Hematopoietic multipotent progenitor cell treated with erythropoietin and hydrocortisone succinate and interleukin-3 and kit ligand, for 15 days (in vitro differentiated cells): Measurements from ENCODE around the gene AHDC1.
"Not testable (repeated sequence)": the region's sequence is repeated elsewhere in the genome, so short reads cannot be mapped to it uniquely, and the experiment has no call there.

Experiments
- DNase-seq: peaks from one replicate; pipeline ENCODE4 v3.0.0-alpha.2; 2015; ENCODE audit warnings: low spot score

Gene AHDC1

DNA sequence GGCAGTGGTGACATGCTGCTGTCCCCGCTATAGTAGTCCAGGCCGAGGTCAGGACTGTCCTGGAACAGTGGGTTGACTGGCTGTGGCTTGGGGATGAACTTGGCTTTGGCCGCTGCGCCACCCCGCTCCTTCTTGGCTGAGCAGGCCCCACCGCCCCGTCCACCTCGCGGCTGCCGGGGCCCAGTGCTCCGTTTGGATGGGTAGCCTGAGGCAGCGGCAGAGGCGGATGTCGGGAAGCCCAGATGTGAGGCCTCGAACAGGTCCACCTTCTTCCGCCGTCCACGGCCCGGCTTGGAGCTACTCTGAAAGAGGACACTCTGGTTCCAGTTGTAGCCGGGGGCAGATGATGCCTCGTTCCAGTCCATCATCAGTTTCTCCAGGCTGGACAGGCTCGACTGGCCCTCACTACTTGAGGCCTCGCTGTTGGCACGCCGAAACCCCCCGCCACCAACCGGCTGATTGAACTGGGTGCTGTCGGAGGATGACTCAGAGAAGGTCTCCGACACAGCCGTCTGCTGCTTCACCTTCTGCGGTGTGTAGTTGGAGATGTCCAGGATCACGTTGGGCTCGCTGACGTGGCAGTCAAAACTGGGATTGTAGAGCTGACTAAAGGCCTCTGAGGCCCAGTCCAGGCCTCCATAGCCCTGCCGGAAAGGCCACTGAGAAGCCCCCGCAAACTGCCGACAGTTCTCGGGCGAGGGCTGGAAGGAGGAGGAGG lies 55.6 kb downstream of the AHDC1 start:
- no peak for DNase-seq

DNA sequence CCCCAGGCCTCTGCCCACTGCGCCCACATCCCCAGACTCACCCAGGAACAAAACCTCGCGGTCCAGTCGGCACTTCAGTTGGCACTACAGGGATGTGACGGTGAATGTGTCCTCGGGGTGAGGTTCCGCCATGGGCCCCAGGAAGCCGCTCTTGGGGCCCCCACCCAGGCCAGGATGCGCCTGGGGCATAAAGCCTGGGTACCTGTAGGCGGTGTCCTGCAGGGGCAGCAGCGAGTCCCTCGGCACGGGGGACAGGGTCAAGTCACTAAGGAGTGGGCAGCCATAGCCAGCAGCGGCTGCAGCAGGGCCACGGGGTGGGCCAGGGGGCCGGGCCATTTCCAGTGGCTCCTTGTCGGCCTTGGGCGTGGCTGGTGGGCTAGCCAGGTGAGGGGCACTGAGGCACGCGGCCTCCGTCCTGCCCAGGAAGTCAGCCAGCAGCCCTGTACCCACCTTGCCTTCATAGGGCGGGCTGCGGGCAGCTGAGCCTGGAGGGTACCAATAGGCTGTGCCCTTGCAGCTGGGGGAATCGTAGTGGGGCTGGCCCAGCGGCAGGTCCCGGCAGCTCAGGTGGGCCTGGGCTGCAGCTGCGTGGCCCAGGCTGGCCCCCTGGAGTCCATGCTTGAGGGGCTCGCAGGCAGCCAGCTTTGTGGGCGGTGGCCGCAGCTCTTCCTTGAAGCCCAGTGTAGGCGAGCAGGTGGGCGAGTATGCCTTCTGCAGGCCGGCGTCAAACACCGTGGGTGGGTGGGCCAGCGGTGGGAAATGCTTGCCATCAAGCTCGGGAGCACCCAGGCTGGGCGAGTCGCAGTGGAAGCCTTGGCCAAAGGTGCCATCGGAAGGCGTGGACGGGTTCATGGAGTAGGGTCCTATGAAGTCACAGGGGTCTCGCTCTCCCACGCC lies 56.5 kb downstream of the AHDC1 start:
- DNase-seq = no peak

DNA sequence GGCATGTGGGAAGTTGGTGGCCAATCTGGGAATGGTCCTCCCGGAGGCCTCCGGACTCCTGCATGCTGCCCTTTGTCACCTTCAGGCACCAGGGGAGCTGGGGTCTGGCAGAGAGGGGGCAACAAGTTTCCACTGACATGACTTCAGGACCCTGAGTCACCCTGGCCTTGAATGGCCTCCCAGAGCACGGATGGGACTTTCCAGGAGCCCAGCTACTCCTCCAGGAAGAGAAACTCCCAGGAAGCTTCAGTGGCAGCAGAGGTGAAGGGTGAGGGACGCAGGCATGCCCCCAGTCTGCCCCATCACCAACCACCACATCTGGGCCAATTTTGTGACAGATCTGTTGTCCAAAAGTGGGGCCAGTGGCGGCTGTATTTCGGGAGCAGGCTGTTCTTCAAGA lies 58.1 kb downstream of the AHDC1 start:
- no peak for DNase-seq

DNA sequence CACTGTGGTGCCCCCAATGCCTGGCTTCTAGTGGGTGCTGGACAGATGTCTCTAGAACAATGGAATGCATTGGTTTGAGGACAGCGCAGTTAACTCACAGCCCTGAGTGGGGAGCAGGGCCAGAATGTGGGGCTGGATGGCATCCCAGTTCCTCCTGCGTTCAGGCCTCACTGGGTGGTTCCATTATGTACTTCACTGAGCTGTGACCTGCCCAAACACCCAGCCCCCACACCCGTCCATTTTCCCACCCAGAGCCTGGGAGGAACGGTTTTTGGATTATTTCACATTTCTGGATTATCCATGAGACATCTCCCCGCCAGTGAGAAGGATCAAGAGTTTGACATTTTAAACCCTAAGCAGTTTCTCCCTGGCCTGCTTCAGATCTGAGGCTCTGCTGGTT lies 58.7 kb downstream of the AHDC1 start:
- no peak for DNase-seq

DNA sequence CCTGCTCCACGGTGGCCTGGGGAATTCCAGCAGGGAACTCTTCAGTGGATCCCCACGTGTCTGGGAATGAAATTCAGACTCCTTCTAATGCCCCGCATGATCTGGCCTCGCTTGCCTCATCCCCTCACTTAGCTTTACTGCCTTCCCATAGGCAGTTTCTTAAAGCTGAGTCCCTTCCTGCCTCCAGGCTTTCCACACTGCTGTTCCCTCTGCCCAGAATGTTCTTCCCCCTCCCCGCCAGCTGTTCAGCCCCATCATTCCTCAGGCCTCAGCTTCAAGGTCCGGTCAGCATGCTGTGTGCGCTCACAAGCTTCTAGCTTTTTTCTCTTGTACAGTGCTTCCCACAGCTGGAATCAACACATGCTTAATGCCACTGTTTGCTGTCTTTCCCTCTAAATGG lies 59.1 kb downstream of the AHDC1 start:
- no peak for DNase-seq

DNA sequence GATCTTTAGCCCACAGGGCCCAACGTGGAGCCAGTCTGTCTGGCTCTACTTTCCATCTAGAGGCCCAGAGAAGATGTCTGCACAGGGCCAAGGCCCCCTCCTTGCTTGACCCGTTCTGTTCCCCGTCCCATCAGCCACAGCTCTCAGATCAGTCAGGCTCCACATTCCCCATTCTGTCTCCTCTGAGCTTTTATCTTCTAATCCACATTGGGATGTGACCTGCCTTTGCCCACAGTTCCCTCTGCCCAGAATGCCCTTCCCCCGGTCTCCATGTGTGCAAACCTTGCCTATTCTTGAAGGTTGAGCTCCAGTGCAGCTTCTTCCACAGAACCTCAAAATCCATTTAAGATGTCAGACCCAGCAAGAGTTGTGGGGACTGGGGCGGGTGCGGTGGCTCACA lies 60.7 kb downstream of the AHDC1 start:
- DNase-seq = peak; percentile 51

DNA sequence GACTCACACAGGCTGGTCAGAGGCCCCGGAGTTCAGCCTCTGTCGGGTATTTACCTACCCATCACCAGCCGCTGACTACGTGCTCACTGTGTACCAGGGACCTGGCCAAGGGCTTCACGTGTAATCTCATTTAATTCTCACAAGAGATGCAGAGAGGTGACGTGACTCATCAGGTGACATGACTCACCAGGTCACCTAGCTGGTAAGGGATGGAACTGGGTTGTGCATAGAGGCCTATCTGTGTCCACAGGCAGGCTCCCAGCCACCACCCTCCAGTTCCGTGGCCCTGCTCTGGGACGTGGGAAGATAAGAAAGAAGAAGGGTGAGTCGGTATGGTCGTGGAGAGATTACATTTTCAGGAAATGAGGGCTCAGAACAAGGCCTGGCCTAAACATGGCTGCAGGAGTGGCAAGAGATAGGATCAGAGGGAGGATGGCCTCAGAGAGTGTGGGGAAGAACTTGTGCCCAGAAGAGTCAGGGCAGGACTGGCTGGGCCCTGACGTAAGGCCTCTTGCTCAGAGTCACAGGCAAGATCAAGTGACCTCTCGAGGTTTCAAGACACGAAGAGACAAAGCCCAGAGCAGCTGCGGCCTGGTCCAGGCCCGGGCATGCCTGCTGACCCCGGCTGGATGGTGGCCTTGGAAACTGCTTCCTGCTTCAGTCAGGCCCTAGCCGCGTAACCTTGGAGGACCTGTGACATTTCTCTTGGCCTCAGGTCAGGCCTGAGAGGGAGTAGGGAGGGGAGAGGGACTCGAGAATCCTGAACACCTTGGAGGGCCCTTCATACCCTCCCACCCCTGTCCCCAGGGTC lies 61.3 kb downstream of the AHDC1 start:
- DNase-seq = peak; percentile 97

DNA sequence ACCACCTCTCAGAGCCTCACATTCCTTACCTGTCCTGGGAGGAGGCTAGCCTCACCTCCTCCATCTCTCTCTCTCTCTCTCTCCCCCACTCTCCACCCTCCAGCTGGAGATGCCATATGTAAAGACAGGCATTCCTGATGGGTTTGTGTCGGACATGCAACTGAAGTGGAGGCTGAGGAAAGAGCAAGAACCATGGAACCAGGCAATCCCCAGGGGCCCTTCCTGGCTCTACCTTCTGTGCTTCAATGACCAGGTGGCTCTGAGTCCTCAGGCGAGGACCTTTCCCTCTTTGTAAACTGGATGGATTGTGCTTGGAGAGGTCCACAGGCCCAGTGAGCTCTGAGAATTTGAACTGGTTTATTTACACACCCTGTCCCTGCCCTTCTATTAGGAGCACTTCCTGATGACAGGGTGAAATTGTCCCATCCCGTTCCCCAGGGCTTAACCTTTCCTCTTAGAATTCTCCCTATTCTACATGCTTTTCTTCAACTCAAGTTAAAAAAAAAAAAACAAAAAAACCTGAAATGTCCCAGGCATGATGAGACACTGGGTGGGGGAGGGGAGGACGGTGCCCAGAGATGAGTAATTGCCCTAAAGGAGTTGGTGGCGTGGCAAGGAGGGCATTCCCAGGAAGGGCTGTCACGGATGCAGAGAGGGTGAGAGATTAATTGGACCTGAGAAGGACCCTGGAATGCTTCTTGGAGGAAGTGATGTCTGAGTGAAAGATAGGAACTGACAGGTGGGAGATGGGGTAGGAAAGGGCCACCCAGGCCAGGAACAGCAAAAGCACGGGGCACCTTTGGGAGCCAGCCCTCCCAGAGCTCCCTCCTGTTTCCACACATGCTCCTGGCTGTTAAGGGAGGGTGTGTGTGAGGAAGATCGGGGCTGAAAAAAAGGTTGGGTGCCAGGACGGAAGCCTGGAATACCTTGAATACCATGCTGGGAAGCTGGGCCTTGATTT lies 63.8 kb downstream of the AHDC1 start:
- peak; percentile 51 for DNase-seq

DNA sequence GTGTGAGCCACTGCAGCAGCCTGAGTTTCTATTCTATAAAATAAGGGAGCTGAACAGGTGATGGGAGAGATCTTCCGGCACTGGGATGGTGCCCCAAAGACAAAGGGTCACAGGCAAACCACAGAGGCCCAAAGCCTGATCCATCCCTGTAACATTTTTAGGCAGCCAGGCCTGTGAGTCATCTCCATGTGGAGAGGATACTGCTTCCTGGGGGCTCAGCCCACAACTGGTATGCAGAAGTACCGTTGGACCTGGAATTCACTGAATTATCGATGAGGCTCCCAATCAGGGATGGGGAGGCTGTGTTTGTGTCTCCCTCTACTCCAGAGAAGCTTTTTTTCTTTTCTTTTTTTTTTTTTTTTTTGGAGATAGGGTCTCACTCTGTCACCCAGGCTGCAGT lies 65.2 kb downstream of the AHDC1 start:
- DNase-seq = no peak

DNA sequence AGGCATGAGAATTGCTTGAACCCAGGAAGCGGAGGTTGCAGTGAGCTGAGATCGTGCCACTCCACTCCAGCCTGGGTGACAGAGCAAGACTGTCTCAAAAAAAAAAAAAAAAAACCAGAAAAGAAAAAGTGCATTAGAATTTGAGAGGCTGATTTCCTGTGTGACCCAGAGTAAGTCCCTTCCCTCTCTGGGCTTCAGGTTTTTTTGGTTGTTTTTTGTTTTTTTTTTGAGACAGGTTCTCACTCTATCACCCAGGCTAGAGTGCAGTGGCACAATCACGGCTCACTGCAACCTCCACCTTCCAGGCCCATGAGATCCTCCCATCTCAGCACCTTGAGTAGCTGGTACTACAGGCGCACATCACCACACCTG lies 65.7 kb downstream of the AHDC1 start:
- DNase-seq = not testable (repeated sequence)

DNA sequence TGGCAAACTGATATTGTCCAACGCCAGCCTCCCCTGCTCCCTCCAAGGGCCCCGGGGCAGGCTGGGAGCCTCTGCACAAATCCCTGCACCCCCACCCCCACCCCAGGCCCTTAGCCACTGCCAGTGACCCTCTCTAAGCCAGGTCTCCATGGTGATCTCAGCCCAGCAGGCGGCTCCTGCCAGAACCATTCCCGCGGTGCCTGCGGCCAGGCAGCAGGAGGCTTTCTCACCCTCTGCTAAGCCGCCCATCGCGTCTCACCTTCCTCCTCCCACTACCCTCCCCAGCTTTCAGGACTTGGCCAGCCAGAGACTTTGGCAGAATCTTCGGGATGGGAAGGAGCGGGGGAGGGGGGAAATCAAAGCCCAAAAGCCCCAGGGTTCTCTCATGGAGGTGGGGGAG lies 67.2 kb downstream of the AHDC1 start:
- DNase-seq = no peak

DNA sequence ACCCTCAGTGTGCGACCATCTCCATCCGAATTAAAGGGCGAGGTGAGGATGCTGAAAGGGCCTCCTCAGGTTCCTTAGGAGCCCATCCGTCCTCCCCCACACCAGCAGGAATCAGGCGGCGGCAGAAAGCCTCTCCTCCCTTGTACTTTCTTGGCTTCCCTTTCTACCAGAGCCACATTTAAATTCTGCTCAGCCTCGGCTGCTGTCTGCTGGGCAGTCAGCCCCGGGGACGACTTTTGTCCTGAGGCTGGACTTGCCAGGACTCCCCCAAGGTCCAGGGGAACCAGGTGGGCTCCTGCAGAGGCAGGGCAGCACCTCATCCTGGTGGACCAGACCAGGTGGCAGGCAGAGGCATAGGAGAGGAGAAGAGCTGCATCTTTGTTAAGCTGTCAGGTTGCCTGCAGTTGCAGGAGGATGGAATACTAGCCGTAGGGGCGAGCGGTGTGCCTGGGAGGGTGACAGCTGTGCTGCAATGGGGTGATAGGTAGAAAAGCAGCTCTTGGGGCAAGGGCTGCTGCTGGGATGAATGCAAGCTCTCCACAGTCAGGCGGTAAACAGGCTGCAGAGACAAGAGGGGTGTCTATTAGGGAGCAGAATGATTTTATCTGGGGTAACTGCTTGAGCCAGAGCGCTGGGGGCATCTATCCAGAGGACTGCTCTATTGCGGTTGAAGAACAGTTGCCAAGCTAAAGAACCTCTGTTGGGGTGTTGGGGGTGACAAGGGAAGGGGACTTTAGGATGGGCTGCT lies 67.8 kb downstream of the AHDC1 start:
- no peak for DNase-seq

DNA sequence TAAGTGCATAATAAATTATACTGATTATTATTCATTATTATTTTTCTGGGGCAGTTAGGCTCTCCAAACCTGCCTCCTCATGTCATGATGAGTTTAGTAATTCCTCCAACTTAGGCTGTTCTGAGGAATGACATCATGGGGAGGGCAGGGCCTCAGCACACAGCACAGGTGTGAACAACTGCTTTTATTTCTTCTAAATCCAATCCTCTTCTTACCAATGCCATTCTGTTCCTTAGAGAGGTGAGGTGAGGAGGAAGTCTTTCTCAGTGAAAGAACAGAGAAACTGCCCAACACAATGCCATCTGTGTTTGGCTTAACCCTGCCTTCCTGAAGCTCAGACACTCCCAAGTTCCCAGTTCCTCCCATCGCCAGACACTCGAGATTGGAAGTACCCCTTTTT lies 68.6 kb downstream of the AHDC1 start:
- peak; percentile 36 for DNase-seq

DNA sequence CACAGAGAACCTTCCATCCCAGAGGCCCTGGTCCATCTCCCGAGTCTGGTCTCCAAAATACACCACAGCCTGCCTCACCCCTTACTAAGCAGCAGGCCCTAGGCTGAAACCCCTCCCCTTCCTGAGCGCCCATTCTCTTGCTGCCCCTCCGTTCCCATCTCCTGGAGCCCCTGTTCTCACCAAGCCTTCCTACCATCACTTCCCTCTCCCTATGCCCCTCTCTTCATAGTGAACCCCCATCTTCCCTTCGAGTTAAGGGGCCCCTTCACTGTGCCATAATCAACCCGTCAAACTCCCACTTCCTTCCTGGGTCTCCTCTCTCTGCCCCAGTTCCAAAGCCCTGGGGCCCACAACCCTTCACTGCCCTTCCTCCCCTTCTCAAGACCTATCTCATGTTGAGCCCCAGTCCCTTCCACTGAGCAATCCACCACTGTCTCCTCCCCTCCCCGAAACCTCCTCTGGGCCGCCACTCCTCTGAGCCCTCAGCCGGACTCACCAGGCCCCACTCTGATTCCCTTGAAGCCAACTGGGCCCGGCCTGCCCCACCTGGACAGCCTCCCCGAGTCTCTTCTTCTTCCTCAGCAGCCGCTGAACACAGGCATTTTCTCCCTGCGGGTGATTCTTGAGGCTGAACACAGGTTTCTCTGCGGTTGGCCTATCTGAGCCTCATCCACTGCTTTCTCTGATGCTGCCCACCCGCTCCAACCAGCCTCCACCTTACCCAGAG lies 71.8 kb downstream of the AHDC1 start:
- DNase-seq = no peak

DNA sequence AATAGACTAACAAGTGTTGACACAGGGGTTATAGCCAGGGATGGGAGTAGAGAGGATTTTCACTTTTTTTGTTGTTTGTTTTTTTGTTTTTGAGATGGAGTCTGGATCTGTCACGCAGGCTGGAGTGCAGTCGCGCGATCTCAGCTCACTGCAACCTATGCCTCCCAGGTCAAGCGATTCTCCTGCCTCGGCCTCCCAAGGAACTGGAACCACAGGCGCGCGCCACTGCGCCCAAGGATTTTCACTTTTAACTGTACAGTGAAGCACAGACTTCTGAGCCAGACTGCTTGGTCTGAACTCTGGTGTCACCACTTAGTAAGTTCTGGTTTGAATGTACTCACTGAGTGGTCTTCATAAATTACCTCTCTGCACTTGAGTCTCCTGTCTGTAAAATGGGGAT lies 73.8 kb downstream of the AHDC1 start:
- no peak for DNase-seq

DNA sequence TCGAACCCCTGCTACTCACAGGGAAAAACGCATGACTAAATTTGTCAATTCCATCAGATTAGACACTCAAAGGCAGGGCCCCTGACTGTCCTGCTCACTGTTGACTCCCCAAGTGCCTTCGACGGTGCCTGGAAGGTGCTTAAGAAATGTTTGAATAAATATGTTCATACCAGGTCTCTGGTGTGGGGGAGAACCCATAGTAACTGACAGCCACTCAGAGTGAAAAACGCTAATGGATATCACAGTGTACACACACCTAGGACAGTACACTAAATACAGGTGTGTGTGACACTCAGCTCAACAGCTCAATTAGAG lies 74.3 kb downstream of the AHDC1 start:
- no peak for DNase-seq

DNA sequence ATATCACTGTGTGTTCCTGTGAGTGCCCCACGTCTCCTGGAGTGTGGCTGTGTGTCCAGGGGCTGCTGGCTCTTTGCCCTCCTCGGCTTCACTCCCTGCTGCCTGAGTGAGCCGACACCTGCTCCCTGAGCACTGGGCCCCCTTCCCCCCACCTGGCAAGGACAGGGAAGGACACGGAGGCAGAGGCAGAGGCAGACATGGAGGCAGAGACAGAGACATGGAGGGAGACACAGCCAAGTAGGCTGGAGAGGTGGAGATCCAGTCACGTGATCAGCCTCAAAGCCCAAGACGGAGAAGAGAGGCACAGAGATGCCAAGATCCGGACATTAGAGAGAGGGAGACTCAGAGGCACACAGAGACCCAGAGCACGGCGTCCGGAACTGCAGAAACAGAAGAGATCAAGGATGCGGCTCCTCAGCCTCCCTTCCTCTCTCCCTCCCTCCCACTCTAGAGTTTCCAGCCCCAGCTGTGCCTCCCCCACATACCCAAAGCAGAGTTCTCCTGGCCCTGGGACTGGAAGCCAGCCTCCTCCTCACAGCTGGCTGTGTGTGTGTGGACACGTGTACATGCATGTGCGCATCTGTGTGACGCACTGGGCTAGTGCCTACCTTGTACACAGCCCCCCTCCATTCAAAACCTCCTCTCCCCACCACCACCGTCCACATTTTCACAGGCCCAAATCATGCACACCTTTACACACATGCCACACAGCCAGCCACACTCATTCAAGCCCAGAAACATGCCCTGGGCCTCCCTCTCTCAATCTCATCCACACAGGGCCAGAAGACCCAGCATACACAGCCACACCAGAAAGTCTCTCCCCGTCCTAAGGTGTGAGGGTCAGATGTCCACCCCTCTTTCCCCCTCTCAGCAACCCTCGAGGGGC lies 74.9 kb downstream of the AHDC1 start:
- DNase-seq = no peak

DNA sequence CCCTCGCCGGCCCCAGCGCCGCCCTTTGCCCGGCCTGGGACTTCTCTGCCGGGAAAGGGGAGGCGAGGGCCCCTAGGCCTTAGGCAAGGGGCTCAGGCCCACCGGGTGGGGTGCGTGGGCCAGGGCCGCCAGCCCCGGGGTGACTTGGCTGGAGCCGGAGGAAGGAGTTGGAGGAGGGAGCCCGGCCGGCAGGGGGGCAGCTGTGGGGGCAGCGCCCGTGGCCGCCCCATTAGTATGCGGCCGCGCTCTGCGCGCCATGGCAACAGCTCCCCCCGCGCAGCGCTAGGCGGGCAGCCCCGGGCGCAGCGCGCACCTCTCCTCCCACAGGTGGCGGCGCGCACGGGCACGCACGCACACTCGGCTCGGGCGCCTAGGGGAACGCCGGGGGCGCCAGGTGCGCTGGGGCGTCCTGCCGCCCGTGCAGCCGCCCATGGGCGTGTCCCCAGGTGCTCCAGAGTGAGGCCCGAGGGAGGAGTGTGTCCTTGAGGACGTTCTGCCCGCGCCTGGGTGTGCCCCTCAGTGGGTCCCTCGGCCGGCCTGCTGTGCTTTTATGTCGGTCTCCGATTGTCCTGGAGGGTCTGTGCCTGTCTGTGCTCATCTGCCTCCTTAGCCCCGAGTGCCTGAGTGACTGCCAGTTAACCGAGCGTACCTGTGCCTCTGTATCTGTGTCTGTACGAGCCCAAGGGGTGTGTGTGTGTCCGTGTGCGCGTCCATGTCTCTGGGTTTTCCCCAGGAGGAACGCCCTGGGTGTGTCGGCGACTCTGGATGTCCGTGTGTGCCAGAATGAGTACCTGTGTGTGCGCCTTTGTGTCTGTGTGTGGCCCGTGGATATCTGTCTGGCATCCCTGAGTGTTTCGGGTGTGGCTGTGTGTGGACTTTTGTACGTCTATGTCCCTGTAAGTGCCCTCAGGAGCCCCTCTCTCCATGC lies 75.8 kb downstream of the AHDC1 start:
- DNase-seq = peak; percentile 54
